Nephron (organoid): ENCODE results near the gene KCNMB4.

Experiments
- H3K27ac Mint-ChIP-seq, 3 experiments: 2 replicates each; pipeline ENCODE4 v1.8.0; 2020; ENCODE audit warnings: mixed read lengths in 3 of 3, mild to moderate bottlenecking in 2 of 3, moderate library complexity in 1 of 3
- H3K27me3 Mint-ChIP-seq: 2 replicates; pipeline ENCODE4 v1.8.0; 2021; ENCODE audit warnings: low read depth, mild to moderate bottlenecking, moderate library complexity, mixed read lengths
- H3K36me3 Mint-ChIP-seq: 2 replicates; pipeline ENCODE4 v1.8.0; 2020; ENCODE audit warnings: low read depth, mixed read lengths
- H3K4me1 Mint-ChIP-seq: 2 replicates; pipeline ENCODE4 v1.8.0; 2020; ENCODE audit warnings: mixed read lengths
- H3K4me3 Mint-ChIP-seq, 3 experiments: 2 replicates each; pipeline ENCODE4 v1.8.0; 2020; ENCODE audit warnings: mild to moderate bottlenecking in 3 of 3, mixed read lengths in 3 of 3, moderate library complexity in 2 of 3
- H3K9me3 Mint-ChIP-seq: 2 replicates; pipeline ENCODE4 v1.8.0; 2020; ENCODE audit warnings: mixed read lengths
- TF ChIP-seq, protein P1 (sequence below), 3 experiments: fragments of 200-600 bp; sonication (generic); IDR thresholded peaks; one replicate each; pipeline ENCODE4 v1.5.0; 2021; ENCODE audit warnings: antibody characterized with exemption in 3 of 3; ENCODE audit not compliant: unreplicated experiment in 3 of 3

The KCNMB4 gene

DNA sequence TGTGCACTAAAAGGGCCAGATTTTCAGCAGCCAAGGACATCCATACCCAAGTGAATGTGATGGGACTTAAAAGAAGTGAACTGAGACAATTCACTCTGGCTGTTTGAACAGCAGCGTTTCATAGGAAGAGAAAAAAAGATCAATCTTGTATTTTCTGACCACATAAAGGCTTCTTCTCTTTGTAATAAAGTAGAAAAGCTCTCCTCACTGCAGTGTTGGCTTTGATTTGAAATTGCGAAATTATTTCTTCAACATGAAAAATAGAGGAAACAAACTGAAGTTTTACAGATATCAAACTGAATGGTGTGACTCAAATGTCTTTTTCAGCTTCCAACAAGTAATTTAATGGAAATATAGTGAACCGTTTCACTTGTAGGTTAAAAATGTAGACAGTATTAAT lies 11.3 kb upstream of the KCNMB4 start:
- H3K27me3 Mint-ChIP-seq = no peaks in the 10 kb centered on the region
- no peaks in the 10 kb centered on the region for H3K4me1 Mint-ChIP-seq
- H3K36me3 Mint-ChIP-seq = peaks cover 24% of the 10 kb centered on the region
- H3K9me3 Mint-ChIP-seq = no peaks in the 10 kb centered on the region
- no peak overlapping the region for H3K4me3 Mint-ChIP-seq
- TF ChIP-seq, protein P1, sequence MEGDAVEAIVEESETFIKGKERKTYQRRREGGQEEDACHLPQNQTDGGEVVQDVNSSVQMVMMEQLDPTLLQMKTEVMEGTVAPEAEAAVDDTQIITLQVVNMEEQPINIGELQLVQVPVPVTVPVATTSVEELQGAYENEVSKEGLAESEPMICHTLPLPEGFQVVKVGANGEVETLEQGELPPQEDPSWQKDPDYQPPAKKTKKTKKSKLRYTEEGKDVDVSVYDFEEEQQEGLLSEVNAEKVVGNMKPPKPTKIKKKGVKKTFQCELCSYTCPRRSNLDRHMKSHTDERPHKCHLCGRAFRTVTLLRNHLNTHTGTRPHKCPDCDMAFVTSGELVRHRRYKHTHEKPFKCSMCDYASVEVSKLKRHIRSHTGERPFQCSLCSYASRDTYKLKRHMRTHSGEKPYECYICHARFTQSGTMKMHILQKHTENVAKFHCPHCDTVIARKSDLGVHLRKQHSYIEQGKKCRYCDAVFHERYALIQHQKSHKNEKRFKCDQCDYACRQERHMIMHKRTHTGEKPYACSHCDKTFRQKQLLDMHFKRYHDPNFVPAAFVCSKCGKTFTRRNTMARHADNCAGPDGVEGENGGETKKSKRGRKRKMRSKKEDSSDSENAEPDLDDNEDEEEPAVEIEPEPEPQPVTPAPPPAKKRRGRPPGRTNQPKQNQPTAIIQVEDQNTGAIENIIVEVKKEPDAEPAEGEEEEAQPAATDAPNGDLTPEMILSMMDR (IDR thresholded peaks at IDR 0.05; ENCODE audit: unreplicated experiment in 3 of 3) = no peak
- no peak overlapping the region for H3K27ac Mint-ChIP-seq

DNA sequence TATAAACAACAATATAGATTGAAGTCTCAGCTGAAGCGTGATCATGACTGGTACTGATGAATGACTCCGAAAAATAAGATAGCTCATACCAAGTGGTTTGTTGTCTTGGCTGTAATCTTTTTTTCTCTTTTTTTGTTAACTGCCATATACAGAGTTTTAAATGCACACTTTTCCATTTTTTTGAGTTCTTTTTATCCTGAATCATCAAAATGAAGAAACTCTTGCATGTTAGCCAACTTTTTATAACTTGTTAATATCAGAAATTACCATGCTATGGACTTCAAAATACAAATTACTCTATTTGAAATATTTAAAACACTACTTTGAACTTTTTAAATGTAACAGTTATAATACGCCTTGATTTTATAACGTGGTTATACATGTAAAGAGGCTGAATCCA lies 10.1 kb upstream of the KCNMB4 start:
- H3K36me3 Mint-ChIP-seq = peaks cover 24% of the 10 kb centered on the region
- no peaks in the 10 kb centered on the region for H3K4me1 Mint-ChIP-seq
- no peaks in the 10 kb centered on the region for H3K9me3 Mint-ChIP-seq
- no peaks in the 10 kb centered on the region for H3K27me3 Mint-ChIP-seq
- no peak overlapping the region for H3K4me3 Mint-ChIP-seq
- no peak overlapping the region for H3K27ac Mint-ChIP-seq
- TF ChIP-seq, protein P1 (IDR thresholded peaks at IDR 0.05; ENCODE audit: unreplicated experiment in 3 of 3) = no peak

DNA sequence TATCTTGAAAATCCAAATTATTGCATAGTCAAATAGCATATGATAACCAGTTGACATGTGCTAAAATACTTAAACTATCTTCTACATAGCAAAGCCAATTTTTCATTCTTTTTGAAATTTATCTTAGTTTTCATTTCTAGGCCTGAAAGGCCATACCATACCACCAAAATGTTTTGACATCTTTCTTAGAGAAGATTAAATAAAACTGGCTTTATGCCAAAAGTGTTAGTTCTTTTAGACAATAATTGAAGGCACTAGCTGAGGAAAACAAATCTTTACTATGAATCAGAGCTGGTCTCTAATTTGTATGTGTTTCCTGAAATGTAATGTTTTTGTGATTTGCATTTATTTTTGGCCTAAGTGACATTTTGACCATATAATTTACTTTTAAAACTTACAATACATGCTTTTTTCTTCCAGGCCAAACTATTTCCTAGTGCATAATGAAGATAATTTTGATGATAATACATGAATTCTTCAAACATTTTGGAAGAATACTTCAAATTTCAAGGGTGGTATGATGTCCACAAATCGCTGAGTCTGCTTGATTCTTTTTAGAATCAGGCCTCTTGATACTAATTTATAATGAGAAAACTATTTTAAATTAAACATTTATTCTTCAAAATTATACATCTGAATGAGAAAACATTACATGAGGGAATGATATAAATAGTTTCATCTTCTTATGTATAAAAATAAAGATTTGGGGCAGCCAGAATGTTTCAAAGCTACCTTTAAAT lies 6.5 kb upstream of the KCNMB4 start:
- H3K4me1 Mint-ChIP-seq = no peaks in the 10 kb centered on the region
- no peak overlapping the region for H3K4me3 Mint-ChIP-seq
- TF ChIP-seq, protein P1 (IDR thresholded peaks at IDR 0.05; ENCODE audit: unreplicated experiment in 3 of 3) = no peak
- H3K27ac Mint-ChIP-seq = no peak overlapping the region
- peaks cover 9% of the 10 kb centered on the region for H3K36me3 Mint-ChIP-seq
- H3K27me3 Mint-ChIP-seq = peaks cover 22% of the 10 kb centered on the region
- no peaks in the 10 kb centered on the region for H3K9me3 Mint-ChIP-seq

DNA sequence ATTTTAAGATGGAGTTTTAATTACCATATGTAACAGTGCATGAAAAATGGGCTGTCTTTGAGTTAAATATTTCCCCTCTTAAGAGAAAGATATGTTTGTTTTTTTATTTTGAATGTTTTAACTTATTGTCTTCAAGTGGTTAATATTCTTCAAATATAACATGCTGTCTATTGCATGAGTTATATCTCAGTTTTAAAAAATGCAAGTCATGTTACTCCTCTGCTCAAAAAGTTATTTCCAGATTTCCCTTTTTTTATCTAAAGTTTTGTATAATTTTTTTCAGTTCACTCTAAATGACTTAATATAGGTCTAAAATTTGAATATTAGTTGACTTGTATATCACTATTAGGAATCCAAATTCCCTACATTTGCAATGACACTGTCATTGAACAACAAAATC lies 5.9 kb upstream of the KCNMB4 start:
- Mint-ChIP-seq H3K36me3 (peaks cover 4% of the 10 kb centered on the region), H3K27me3 (peaks cover 28% of the 10 kb centered on the region), H3K27ac (no peak overlapping the region), H3K4me1 (no peaks in the 10 kb centered on the region), H3K9me3 (no peaks in the 10 kb centered on the region), H3K4me3 (no peak overlapping the region)
- TF ChIP-seq, protein P1 (IDR thresholded peaks at IDR 0.05; ENCODE audit: unreplicated experiment in 3 of 3) = no peak

DNA sequence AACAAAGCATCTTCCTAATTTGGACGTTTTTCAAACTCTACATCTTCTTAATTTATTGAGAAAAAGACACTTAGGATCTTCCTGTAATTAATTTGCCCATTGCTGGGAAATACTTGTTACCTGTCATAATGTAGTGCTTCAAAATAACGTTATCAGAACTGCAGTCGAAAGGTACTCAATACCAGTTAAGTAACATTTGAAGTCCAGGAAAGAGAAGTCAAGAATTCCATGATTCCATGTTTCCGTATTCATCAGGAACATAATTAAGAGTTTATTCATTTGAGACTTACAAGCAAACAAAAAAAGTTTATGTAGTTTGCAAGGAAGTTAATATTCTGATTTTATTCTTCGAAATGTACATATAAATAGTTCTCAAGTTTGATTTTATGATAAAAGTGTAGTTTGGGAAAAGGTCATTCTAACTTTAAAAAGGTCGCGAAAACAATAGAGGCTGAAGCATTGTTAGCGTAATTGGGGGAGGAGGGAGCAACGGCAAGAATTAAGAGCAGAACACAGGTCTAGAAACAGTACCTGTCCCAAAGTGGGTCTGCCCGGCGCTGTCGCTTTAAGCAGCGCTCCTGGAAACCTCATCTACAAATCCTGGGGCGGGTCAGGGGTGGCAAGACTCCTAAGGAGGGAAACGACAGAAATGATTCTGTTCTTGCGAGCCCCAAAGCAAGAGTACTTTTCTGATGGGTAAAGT lies 1.2 kb upstream of the KCNMB4 start:
- Mint-ChIP-seq H3K36me3 (no peaks in the 10 kb centered on the region), H3K27me3 (peaks cover 38% of the 10 kb centered on the region), H3K9me3 (no peaks in the 10 kb centered on the region), H3K4me3 (peak overlapping the region; percentile 88 to 91 (median 90)), H3K27ac (peak overlapping the region in 2 of 3 experiments; percentile 8 to 58), H3K4me1 (peaks cover 11% of the 10 kb centered on the region)
- TF ChIP-seq, protein P1 (IDR thresholded peaks at IDR 0.05; ENCODE audit: unreplicated experiment in 3 of 3) = no peak

DNA sequence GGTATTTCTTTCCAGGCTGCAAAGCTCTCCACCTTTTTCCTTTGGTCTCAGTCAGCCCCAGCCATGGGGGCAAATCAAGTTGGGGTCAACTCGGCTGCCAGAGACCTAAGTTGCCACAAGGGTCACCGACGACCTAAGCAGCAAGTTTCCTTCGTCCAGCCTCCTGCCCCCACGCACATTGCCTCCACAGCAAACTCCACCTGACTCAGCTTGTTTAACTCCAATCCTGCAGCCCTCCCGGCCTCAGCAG lies 767 bp upstream of the KCNMB4 start:
- no peak overlapping the region for H3K27ac Mint-ChIP-seq
- peaks cover 38% of the 10 kb centered on the region for H3K27me3 Mint-ChIP-seq
- peak overlapping the region; percentile 88 to 91 (median 90) for H3K4me3 Mint-ChIP-seq
- H3K36me3 Mint-ChIP-seq = no peaks in the 10 kb centered on the region
- H3K4me1 Mint-ChIP-seq = peaks cover 11% of the 10 kb centered on the region
- TF ChIP-seq, protein P1 (IDR thresholded peaks at IDR 0.05; ENCODE audit: unreplicated experiment in 3 of 3) = no peak
- H3K9me3 Mint-ChIP-seq = no peaks in the 10 kb centered on the region
